Measurements from ENCODE around the gene PBXIP1.

DNA sequence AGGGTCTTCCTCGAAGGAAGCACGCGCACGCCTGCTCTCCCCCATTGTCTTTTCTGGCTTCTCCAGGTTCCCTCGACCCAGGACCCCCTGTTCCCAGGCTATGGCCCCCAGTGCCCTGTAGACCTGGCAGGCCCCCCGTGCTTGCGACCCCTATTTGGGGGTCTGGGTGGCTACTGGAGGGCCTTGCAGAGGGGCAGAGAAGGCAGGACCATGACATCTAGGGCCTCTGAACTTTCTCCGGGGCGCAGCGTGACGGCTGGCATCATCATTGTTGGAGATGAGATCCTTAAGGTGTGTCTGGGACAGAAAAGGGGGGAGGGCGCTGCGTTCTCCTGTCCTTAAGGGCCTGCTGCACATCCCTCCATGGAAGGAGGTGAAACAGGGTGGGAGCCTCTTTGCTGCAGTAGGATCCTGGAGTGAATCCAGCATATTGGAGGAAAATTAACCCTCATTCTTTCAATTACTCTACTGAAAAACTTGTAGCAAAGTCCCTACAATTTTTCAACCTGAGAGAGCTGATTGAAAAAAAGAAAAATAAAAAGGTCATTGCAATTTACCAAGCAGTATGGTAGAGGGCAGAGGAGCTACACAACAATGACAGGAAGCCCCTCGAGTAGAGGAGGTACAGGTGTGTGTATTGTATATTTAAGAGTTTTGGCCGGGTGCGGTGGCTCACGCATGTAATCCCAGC lies 28.0 kb upstream of the PBXIP1 start:
- TF ChIP-seq POLR2AphosphoS5 (IDR thresholded peaks at IDR 0.05; ENCODE audit: low read depth, low read length) (no peak), TAF1 (IDR thresholded peaks at IDR 0.05; ENCODE audit: borderline replicate concordance, insufficient read depth, low read length) (no peak), SIN3A (IDR thresholded peaks at IDR 0.05; ENCODE audit: borderline replicate concordance, insufficient read depth, low read length) (no peak)
- TF ChIP-seq, protein P1, sequence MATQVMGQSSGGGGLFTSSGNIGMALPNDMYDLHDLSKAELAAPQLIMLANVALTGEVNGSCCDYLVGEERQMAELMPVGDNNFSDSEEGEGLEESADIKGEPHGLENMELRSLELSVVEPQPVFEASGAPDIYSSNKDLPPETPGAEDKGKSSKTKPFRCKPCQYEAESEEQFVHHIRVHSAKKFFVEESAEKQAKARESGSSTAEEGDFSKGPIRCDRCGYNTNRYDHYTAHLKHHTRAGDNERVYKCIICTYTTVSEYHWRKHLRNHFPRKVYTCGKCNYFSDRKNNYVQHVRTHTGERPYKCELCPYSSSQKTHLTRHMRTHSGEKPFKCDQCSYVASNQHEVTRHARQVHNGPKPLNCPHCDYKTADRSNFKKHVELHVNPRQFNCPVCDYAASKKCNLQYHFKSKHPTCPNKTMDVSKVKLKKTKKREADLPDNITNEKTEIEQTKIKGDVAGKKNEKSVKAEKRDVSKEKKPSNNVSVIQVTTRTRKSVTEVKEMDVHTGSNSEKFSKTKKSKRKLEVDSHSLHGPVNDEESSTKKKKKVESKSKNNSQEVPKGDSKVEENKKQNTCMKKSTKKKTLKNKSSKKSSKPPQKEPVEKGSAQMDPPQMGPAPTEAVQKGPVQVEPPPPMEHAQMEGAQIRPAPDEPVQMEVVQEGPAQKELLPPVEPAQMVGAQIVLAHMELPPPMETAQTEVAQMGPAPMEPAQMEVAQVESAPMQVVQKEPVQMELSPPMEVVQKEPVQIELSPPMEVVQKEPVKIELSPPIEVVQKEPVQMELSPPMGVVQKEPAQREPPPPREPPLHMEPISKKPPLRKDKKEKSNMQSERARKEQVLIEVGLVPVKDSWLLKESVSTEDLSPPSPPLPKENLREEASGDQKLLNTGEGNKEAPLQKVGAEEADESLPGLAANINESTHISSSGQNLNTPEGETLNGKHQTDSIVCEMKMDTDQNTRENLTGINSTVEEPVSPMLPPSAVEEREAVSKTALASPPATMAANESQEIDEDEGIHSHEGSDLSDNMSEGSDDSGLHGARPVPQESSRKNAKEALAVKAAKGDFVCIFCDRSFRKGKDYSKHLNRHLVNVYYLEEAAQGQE (IDR thresholded peaks at IDR 0.05; ENCODE audit: insufficient read depth in 1 of 2, low read depth in 2 of 2, low read length in 2 of 2), result no peak
